B cell (primary cell): ENCODE results near the gene SLC22A31.

Experiments used
- EZH2 ChIP-seq: IDR thresholded peaks from 2 replicates; pipeline ENCODE4 v1.6.1; 2012; ENCODE audit warnings: borderline replicate concordance, low read depth, mild to moderate bottlenecking, moderate library complexity, low read length; ENCODE audit not compliant: insufficient read depth, poor library complexity, severe bottlenecking
- TF ChIP-seq, protein P1 (sequence below): fragments of 200-600 bp; IDR thresholded peaks from one replicate; pipeline ENCODE4 v1.8.0; 2022; ENCODE audit warnings: antibody characterized with exemption, mild to moderate bottlenecking

DNA sequence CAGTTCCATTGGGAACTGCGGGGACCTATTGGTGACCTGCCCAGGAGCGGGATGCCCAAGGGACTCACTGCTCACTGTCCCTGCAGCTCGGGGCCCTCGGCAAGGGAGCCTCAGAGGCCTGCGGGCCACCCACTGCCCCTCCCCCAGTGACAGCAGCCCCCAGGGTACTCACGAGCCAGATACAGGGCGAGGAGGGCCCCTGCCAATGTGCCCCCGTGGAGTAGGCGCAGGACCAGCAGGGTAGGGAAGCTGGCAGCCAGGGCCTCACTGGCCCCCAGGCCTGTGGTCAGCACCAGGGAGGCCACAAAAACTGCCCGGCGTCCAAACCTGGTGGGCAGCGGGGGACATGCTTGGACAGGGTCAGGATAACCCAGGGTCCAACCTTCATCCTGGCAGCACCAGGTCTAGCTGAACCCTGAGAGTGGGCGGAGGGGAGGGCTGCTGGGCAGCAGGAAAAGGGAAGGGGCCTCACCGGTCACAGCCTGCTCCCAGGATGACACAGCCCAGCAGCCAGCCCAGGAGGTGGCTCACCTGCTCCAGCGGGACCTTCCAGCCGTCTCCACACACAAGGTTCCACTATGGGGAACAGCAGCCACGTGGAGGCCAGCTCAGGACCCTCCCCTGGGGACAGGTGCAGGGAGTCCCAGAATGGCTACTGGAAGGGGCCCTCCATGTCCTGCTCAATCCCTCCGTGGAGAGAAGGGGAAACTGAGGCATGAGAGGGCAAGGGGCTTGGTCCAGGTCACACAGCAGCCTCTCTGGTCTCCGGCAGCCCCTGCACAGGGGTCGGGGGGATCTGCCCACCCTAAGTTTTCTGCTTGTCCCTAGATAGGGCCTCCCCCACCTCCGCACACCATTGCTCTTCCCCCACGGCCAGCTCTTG lies 855 bp downstream of the SLC22A31 start:
- TF ChIP-seq, protein P1, sequence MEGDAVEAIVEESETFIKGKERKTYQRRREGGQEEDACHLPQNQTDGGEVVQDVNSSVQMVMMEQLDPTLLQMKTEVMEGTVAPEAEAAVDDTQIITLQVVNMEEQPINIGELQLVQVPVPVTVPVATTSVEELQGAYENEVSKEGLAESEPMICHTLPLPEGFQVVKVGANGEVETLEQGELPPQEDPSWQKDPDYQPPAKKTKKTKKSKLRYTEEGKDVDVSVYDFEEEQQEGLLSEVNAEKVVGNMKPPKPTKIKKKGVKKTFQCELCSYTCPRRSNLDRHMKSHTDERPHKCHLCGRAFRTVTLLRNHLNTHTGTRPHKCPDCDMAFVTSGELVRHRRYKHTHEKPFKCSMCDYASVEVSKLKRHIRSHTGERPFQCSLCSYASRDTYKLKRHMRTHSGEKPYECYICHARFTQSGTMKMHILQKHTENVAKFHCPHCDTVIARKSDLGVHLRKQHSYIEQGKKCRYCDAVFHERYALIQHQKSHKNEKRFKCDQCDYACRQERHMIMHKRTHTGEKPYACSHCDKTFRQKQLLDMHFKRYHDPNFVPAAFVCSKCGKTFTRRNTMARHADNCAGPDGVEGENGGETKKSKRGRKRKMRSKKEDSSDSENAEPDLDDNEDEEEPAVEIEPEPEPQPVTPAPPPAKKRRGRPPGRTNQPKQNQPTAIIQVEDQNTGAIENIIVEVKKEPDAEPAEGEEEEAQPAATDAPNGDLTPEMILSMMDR: no peak
- TF ChIP-seq EZH2: no peak
